ENCODE data around the gene HNRNPLL. TPM values are rescaled to one million over a fixed set of nuclear protein-coding genes. Genes with fewer than 3 reads are reported as not detected.
A peak's percentile ranks its signal among the peaks of the same experiment; 100 is the strongest.

The HNRNPLL gene
- total RNA-seq, 2 donors from 2014 or later: 84.9 to 122 TPM

DNA sequence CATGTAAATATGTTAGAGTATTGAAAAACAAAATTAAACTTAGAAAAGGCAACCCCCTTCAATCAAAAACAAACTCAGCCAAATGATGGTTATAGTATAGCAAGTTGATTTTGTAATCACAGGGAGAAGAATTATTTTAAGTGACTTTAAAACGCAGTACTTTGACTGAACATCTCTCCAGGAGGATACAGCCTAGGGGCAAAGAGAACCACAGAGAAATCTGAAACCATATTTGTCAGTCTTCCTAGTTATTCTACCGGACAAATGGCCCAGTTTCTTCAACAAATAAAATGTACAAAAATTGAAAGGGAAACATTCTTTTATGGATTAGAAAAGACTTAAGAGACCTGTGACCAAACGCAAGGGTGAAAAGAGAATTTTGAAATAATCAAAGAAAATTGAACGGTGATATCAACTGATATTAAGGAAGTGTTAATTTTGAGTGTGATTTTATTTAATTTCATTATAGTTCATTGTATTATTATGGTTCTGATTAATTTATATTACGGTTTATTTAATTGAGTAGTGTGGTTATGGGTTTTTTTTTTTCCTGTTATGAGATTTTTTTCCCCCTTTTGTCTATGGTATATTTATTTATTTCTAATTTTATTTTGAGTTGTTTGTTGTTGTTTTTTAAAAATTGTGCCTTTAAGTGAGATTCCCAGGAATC is 75.3 kb downstream of the HNRNPLL start:
- no peaks in the 10 kb centered on the region for H3K36me3 Mint-ChIP-seq (ENCODE audit: low read depth)
- ATAC-seq (replicated peaks): no peak
- no peaks in the 10 kb centered on the region for H3K4me1 Mint-ChIP-seq
- no peak overlapping the region for H3K27ac Mint-ChIP-seq
- peaks cover 10% of the 10 kb centered on the region for H3K27me3 Mint-ChIP-seq
- peak overlapping the region; percentile 59 for H3K4me3 Mint-ChIP-seq
- H3K9me3 Mint-ChIP-seq: no peaks in the 10 kb centered on the region

GRCh38 chr2:38526195-38526594 is 76.5 kb downstream of the HNRNPLL start:
- Mint-ChIP-seq H3K27me3 (peaks cover 10% of the 10 kb centered on the region), H3K4me3 (no peak overlapping the region), H3K36me3 (ENCODE audit: low read depth) (no peaks in the 10 kb centered on the region), H3K9me3 (no peaks in the 10 kb centered on the region), H3K4me1 (no peaks in the 10 kb centered on the region), H3K27ac (no peak overlapping the region)
- no peak for ATAC-seq (replicated peaks)

DNA sequence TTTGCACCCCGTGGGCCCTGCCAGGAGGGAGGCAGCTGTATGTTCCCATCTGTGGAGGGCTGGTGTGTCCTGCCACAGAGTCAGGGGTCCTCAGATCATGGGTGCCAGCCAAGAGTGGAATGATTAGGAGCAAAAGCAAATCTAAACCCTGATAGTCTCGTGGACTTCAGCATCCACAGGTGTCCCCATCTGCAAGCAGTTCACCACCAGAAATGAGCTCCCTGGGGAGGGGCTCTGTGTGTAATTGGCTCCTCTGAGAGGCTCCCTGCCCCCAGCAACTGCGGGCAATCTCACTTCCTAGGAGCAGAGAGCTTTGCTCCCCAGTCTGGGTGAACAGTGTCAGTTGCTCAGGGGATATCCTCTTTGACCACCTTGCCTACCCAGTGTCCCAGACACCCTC is 78.1 kb downstream of the HNRNPLL start:
- Mint-ChIP-seq H3K4me1 (no peaks in the 10 kb centered on the region), H3K36me3 (ENCODE audit: low read depth) (no peaks in the 10 kb centered on the region), H3K4me3 (no peak overlapping the region), H3K9me3 (no peaks in the 10 kb centered on the region), H3K27ac (no peak overlapping the region), H3K27me3 (peaks cover 13% of the 10 kb centered on the region)
- no peak for ATAC-seq (replicated peaks)

DNA sequence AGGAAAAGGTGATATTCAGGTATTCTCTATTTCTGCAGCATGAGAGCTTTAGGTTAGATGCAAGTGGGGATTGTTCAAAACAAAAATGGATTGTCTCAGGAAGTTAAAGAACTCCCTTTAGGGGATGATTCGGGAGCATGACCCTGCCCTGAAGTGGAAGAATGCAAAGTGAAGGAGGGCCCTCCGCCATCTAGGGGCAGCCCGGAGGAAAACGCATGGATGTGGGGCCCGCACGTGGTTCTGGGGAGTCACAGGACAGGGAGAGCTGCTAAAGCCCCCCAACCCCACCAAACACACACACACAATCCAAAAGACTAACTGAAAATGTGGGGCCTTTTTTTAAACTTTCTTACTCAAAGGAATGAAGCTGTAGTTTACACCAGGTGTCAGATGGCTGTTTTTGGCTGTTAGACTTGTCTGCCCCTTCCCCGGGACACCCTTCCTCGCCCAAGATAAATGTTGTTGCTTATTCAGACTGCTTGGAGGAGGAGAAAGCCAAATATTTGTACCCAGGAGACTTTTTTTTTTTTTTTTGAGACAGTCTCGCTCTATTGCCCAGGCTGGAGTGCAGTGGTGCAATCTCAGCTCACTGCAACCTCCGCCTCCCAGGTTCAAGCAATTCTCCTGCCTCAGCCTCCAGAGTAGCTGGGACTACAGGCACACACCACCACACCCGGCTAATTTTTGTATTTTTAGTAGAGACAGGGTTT is 78.8 kb downstream of the HNRNPLL start:
- H3K4me1 Mint-ChIP-seq: no peaks in the 10 kb centered on the region
- H3K27me3 Mint-ChIP-seq: peaks cover 13% of the 10 kb centered on the region
- H3K36me3 Mint-ChIP-seq (ENCODE audit: low read depth): no peaks in the 10 kb centered on the region
- ATAC-seq (replicated peaks): no peak
- H3K4me3 Mint-ChIP-seq: no peak overlapping the region
- H3K9me3 Mint-ChIP-seq: no peaks in the 10 kb centered on the region
- H3K27ac Mint-ChIP-seq: no peak overlapping the region

GRCh38 chr2:38522754-38523349 is 79.9 kb downstream of the HNRNPLL start:
- Mint-ChIP-seq H3K36me3 (ENCODE audit: low read depth) (no peaks in the 10 kb centered on the region), H3K27me3 (peaks cover 13% of the 10 kb centered on the region), H3K9me3 (no peaks in the 10 kb centered on the region), H3K4me1 (no peaks in the 10 kb centered on the region), H3K27ac (no peak overlapping the region), H3K4me3 (no peak overlapping the region)
- ATAC-seq (replicated peaks): no peak

GRCh38 chr2:38521835-38522234 is 80.9 kb downstream of the HNRNPLL start:
- Mint-ChIP-seq H3K4me1 (no peaks in the 10 kb centered on the region), H3K4me3 (no peak overlapping the region), H3K27ac (no peak overlapping the region), H3K36me3 (ENCODE audit: low read depth) (no peaks in the 10 kb centered on the region), H3K27me3 (peaks cover 13% of the 10 kb centered on the region), H3K9me3 (no peaks in the 10 kb centered on the region)
- no peak for ATAC-seq (replicated peaks)

- no peaks in the 10 kb centered on the region for H3K4me1 Mint-ChIP-seq
- no peaks in the 10 kb centered on the region for H3K9me3 Mint-ChIP-seq
- no peaks in the 10 kb centered on the region for H3K36me3 Mint-ChIP-seq (ENCODE audit: low read depth)
- H3K27ac Mint-ChIP-seq: no peak overlapping the region
- no peak overlapping the region for H3K4me3 Mint-ChIP-seq
- H3K27me3 Mint-ChIP-seq: peaks cover 4% of the 10 kb centered on the region
- ATAC-seq (replicated peaks): no peak
Measured at GRCh38 chr2:38517284-38517683, 85.4 kb downstream of the HNRNPLL start.

DNA sequence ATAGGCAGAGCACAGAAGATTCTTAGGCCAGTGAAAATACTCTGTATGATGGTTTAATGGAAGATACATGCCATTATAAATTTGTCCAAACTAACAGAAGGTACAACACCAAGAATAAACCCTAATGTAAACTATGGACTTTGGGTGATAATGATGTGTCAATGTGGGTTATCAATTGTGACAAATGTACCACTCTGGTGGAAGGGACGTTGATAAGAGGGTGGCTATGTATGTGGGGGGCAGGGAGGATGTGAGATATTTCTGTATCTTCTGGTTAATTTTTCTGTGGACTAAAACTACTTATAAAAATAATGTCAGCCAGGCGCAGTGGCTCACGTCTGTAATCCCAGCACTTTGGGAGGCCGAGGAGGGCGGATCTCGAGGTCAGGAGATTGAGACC is 86.2 kb downstream of the HNRNPLL start:
- no peak for ATAC-seq (replicated peaks)
- H3K4me3 Mint-ChIP-seq: no peak overlapping the region

DNA sequence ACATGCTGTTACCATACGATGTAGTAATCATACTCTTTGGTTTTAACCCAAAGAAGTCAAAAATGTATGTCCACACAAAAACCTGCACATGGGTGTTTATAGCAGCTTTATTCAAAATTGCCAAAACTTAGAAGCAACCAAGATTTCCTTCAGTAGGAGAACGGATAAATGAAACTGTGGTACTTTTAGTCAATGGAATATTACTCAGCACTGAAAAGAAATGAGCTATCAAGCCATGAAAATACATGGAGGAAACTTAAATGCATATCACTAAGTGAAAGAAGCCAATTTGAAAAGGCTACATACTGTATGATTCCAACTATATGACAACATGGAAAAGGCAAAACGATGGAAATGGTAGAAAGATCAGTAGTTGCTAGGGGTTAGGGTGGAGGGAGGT is 86.6 kb downstream of the HNRNPLL start:
- Mint-ChIP-seq H3K27me3 (peaks cover 4% of the 10 kb centered on the region), H3K4me1 (no peaks in the 10 kb centered on the region), H3K36me3 (ENCODE audit: low read depth) (no peaks in the 10 kb centered on the region), H3K27ac (no peak overlapping the region), H3K4me3 (no peak overlapping the region), H3K9me3 (no peaks in the 10 kb centered on the region)
- no peak for ATAC-seq (replicated peaks)

More for the DNA sequence above, 86.2 kb downstream of the HNRNPLL start:
- Mint-ChIP-seq H3K27ac (no peak overlapping the region), H3K4me1 (no peaks in the 10 kb centered on the region), H3K27me3 (peaks cover 4% of the 10 kb centered on the region), H3K9me3 (no peaks in the 10 kb centered on the region), H3K36me3 (ENCODE audit: low read depth) (no peaks in the 10 kb centered on the region)

- Mint-ChIP-seq H3K4me3 (no peak overlapping the region), H3K4me1 (no peaks in the 10 kb centered on the region), H3K27me3 (peaks cover 4% of the 10 kb centered on the region), H3K9me3 (no peaks in the 10 kb centered on the region), H3K36me3 (ENCODE audit: low read depth) (no peaks in the 10 kb centered on the region), H3K27ac (no peak overlapping the region)
- no peak for ATAC-seq (replicated peaks)
Measured at GRCh38 chr2:38515155-38516074, 87.3 kb downstream of the HNRNPLL start.

DNA sequence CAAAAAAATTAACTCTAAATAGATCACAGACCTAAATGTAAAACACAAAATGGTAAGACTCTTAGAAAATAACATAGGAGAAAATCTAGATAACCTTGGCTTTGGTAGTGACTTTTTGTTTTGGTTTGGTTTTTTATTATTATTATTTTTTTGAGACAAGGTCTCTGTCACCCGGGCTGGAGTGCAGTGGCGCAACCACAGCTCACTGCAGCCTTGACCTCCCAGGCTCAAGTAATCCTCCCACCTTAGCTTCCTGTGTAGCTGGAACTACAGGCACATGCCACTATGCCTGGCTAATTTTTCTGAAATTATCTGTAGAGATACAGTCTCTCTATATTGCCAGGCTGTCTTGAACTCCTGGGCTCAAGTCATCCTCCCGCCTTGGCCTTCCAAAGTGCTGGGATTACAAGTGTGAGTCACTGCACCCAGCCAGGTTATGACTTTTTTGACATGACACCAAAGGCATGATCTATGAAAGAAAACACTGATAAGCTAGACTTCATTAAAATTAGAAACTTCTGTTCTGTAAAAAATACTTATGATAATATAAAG is 88.0 kb downstream of the HNRNPLL start:
- H3K27me3 Mint-ChIP-seq: no peaks in the 10 kb centered on the region
- ATAC-seq (replicated peaks): no peak
- no peak overlapping the region for H3K4me3 Mint-ChIP-seq
- H3K27ac Mint-ChIP-seq: no peak overlapping the region
- H3K9me3 Mint-ChIP-seq: no peaks in the 10 kb centered on the region
- H3K36me3 Mint-ChIP-seq (ENCODE audit: low read depth): no peaks in the 10 kb centered on the region
- H3K4me1 Mint-ChIP-seq: no peaks in the 10 kb centered on the region

- no peak for ATAC-seq (replicated peaks)
- H3K4me3 Mint-ChIP-seq: no peak overlapping the region
- no peaks in the 10 kb centered on the region for H3K9me3 Mint-ChIP-seq
- no peak overlapping the region for H3K27ac Mint-ChIP-seq
- H3K36me3 Mint-ChIP-seq (ENCODE audit: low read depth): no peaks in the 10 kb centered on the region
- H3K4me1 Mint-ChIP-seq: peaks cover 5% of the 10 kb centered on the region
- H3K27me3 Mint-ChIP-seq: no peaks in the 10 kb centered on the region
Measured at GRCh38 chr2:38512211-38512610, 90.5 kb downstream of the HNRNPLL start.
